CD4-positive, alpha-beta T cell treated with Interferon alpha-2 for 1 hour (primary cell): ENCODE results near the gene MCF2L2.
"Not testable (repeated sequence)": the region's sequence is repeated elsewhere in the genome, so short reads cannot be mapped to it uniquely, and the experiment has no call there.

Experiments used
- DNase-seq, 2 donors: peaks; one replicate each; pipeline ENCODE4 v3.0.0-alpha.2; 2020 to 2022

MCF2L2 gene

GRCh38 chr3:183396662-183397391, 31.6 kb downstream of the MCF2L2 start:
- DNase-seq, result no peak

- no peak for DNase-seq
Measured at GRCh38 chr3:183394150-183394549, 34.3 kb downstream of the MCF2L2 start.

GRCh38 chr3:183393625-183394024, 34.8 kb downstream of the MCF2L2 start:
- no peak for DNase-seq

GRCh38 chr3:183392186-183393034, 36.0 kb downstream of the MCF2L2 start:
- DNase-seq, result no peak

GRCh38 chr3:183391460-183391859, 37.0 kb downstream of the MCF2L2 start:
- DNase-seq, result no peak

- no peak for DNase-seq
Measured at GRCh38 chr3:183390844-183391243, 37.6 kb downstream of the MCF2L2 start.

GRCh38 chr3:183388213-183388895, 40.1 kb downstream of the MCF2L2 start:
- no peak for DNase-seq

- no peak for DNase-seq
Measured at GRCh38 chr3:183387797-183388196, 40.6 kb downstream of the MCF2L2 start.

- no peak for DNase-seq
Measured at GRCh38 chr3:183386651-183387050, 41.8 kb downstream of the MCF2L2 start.

- DNase-seq, result peak; percentile 55 to 70
Measured at GRCh38 chr3:183385698-183386613, 42.5 kb downstream of the MCF2L2 start.

GRCh38 chr3:183381673-183382072, 46.7 kb downstream of the MCF2L2 start:
- no peak for DNase-seq

- peak in 1 of 2 donors; percentile 32 for DNase-seq
Measured at GRCh38 chr3:183381179-183381578, 47.2 kb downstream of the MCF2L2 start.

GRCh38 chr3:183378951-183379350, 49.5 kb downstream of the MCF2L2 start:
- no peak for DNase-seq

- no peak for DNase-seq
Measured at GRCh38 chr3:183378545-183378944, 49.9 kb downstream of the MCF2L2 start.

GRCh38 chr3:183378008-183378407, 50.4 kb downstream of the MCF2L2 start:
- no peak for DNase-seq

- no peak for DNase-seq
Measured at GRCh38 chr3:183377307-183377959, 51.0 kb downstream of the MCF2L2 start.

- peak; percentile 26 to 57 for DNase-seq
Measured at GRCh38 chr3:183375787-183376186, 52.6 kb downstream of the MCF2L2 start.

- no peak for DNase-seq
Measured at GRCh38 chr3:183375337-183375736, 53.1 kb downstream of the MCF2L2 start.

GRCh38 chr3:183372911-183373310, 55.5 kb downstream of the MCF2L2 start:
- no peak for DNase-seq

GRCh38 chr3:183371600-183371968, 56.8 kb downstream of the MCF2L2 start:
- DNase-seq, result not testable (repeated sequence)

- no peak for DNase-seq
Measured at GRCh38 chr3:183370391-183370790, 58.0 kb downstream of the MCF2L2 start.

- no peak for DNase-seq
Measured at GRCh38 chr3:183369627-183370026, 58.8 kb downstream of the MCF2L2 start.
